Liver (tissue), 9 donors: ENCODE data around the gene GGT1. TPM values are rescaled to one million over a fixed set of nuclear protein-coding genes. Genes with fewer than 3 reads are reported as not detected.

Experiments
- DNase-seq: peaks from one replicate; pipeline ENCODE4 v3.0.0-alpha.2; 2017; ENCODE audit warnings: low spot score
- H3K27ac ChIP-seq, 2 donors: one replicate each; pipeline ENCODE4 v1.7.0; 2013; ENCODE audit warnings: inconsistent platforms in 2 of 2, low read length in 2 of 2, control low read depth in 1 of 2, low read depth in 1 of 2, mild to moderate bottlenecking in 1 of 2
- H3K27me3 ChIP-seq, 4 donors: one replicate each; pipeline versions ENCODE4 v1.6.1 to v1.7.0; 2013; ENCODE audit warnings: low read length in 3 of 4, inconsistent platforms in 1 of 4, mild to moderate bottlenecking in 1 of 4, moderate library complexity in 1 of 4; ENCODE audit not compliant: control insufficient read depth in 4 of 4, insufficient read depth in 4 of 4
- H3K36me3 ChIP-seq, 4 donors: one replicate each; pipeline versions ENCODE4 v1.6.1 to v1.7.0; 2013; ENCODE audit warnings: low read length in 3 of 4, mild to moderate bottlenecking in 3 of 4, low read depth in 1 of 4, moderate library complexity in 1 of 4; ENCODE audit not compliant: control insufficient read depth in 4 of 4, insufficient read depth in 3 of 4
- H3K4me1 ChIP-seq, 4 donors: one replicate each; pipeline versions ENCODE4 v1.6.1 to v1.7.0; 2013; ENCODE audit warnings: low read length in 3 of 4, mild to moderate bottlenecking in 3 of 4, moderate library complexity in 1 of 4; ENCODE audit not compliant: control insufficient read depth in 4 of 4, insufficient read depth in 4 of 4
- H3K4me3 ChIP-seq, 3 donors: one replicate each; pipeline versions ENCODE4 v1.6.1 to v1.7.0; 2013; ENCODE audit warnings: low read length in 3 of 3, control low read depth in 1 of 3, low read depth in 1 of 3, mild to moderate bottlenecking in 1 of 3
- H3K9ac ChIP-seq, 2 donors: one replicate each; pipeline ENCODE4 v1.7.0; 2013; ENCODE audit warnings: low read length in 2 of 2, mild to moderate bottlenecking in 2 of 2, moderate library complexity in 2 of 2, control low read depth in 1 of 2, low read depth in 1 of 2
- H3K9me3 ChIP-seq, 4 donors: one replicate each; pipeline versions ENCODE4 v1.6.1 to v1.7.0; 2013; ENCODE audit warnings: low read length in 3 of 4; ENCODE audit not compliant: control insufficient read depth in 4 of 4
- EGR1 ChIP-seq, 2 donors: IDR thresholded peaks; 2 replicates each; pipeline ENCODE4 v1.6.1; 2016 to 2018; ENCODE audit warnings: antibody characterized with exemption in 2 of 2, low read depth in 2 of 2
- FOXA1 ChIP-seq: IDR thresholded peaks from 2 replicates; pipeline ENCODE4 v1.6.1; 2016; ENCODE audit warnings: antibody characterized with exemption
- HNF4A ChIP-seq, 2 donors: conservative IDR thresholded peaks; 2 replicates each; pipeline ENCODE4 v1.6.1; 2016; ENCODE audit warnings: antibody characterized with exemption in 2 of 2, mild to moderate bottlenecking in 2 of 2
- HNF4G ChIP-seq: IDR thresholded peaks from 2 replicates; pipeline ENCODE4 v1.6.1; 2016; ENCODE audit warnings: antibody characterized with exemption
- RAD21 ChIP-seq, 2 donors: IDR thresholded peaks; 2 replicates each; pipeline ENCODE4 v1.6.1; 2016; ENCODE audit warnings: antibody characterized with exemption in 2 of 2, mild to moderate bottlenecking in 2 of 2
- RXRA ChIP-seq, 2 donors: IDR thresholded peaks; 2 replicates each; pipeline ENCODE4 v1.6.1; 2017 to 2018; ENCODE audit warnings: antibody characterized with exemption in 2 of 2, mild to moderate bottlenecking in 1 of 2
- YY1 ChIP-seq: IDR thresholded peaks from 2 replicates; pipeline ENCODE4 v1.6.1; 2016; ENCODE audit warnings: antibody characterized with exemption, mild to moderate bottlenecking
- WGBS: extraction: QIAGEN DNeasy Blood & Tissue Kit; methylation state at CpG from one replicate; pipeline ENCODE4 v1.1.7; 2013; 5-methylcytosine and 5-hydroxymethylcytosine counted together
- polyA plus RNA-seq, 2 donors: library from polyadenylated mRNA; stranded (reverse) in 1 of 2; unstranded in 1 of 2; fragments of 200-250 nt in 1 of 2; fragments of >200 nt in 1 of 2; fragmentation: Nextera tagmentation in 1 of 2; extraction: Ambion mirVana in 1 of 2; gene quantifications; one replicate each; pipeline versions ENCODE4 v1.2.1 to v1.2.3, GENCODE V29; 2013 to 2015
- total RNA-seq, 2 donors: library from RNA; depleted of rRNA; stranded (reverse); fragments of >200 nt; gene quantifications; one replicate each; pipeline ENCODE4 v1.2.3, GENCODE V29; 2014
- TF ChIP-seq, protein P1 (sequence below): IDR thresholded peaks from 2 replicates; pipeline ENCODE4 v1.6.1; 2016; ENCODE audit warnings: antibody characterized with exemption, mild to moderate bottlenecking
- TF ChIP-seq, protein P2 (sequence below): IDR thresholded peaks from 2 replicates; pipeline ENCODE4 v1.6.1; 2016; ENCODE audit warnings: antibody characterized with exemption
- TF ChIP-seq, protein P3 (sequence below): IDR thresholded peaks from 2 replicates; pipeline ENCODE4 v1.6.1; 2016; ENCODE audit warnings: antibody characterized with exemption
- TF ChIP-seq, protein P4 (sequence below): fragments of 150-350 bp; IDR thresholded peaks from 2 replicates; pipeline ENCODE4 v1.5.1; 2017; ENCODE audit warnings: improper control_type of control experiment, low read depth, low read length; ENCODE audit not compliant: missing input control
- donor health status: healthy.
- donor health status: healthy.
- donor health status: healthy.
- donor health status: healthy.
- donor health status: healthy.

GGT1 gene
- total and polyA plus RNA-seq, 4 donors, result 90.5 to 147 (median 112) TPM

DNA sequence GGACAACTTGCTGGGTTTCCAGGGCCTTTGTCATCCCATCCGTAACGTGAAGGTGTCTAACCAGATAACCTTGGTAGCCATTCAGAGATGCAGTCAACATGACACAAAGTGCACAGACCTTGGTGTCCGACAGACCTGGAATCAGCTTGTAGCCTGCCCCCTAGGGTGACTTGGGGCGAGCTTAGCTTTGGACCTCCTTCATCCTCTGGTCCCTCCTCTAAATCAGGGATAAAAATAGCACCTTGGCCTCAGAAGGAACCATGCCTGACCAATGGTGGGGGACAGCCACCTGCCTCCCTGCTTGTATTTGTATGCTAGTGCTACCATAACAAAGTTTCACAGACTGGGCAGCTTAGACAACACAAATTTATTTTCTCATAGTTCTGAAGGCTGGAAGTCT is 43.5 kb upstream of the GGT1 start:
- DNase-seq, result no peak
- no peak overlapping the region for H3K27ac ChIP-seq
- peaks cover 0 to 40% (median 30%) of the 10 kb centered on the region in 4 donors for H3K4me1 ChIP-seq
- H3K9me3 ChIP-seq, result no peaks in the 10 kb centered on the region
- H3K36me3 ChIP-seq, result peaks cover 3 to 30% (median 26%) of the 10 kb centered on the region in 4 donors
- H3K9ac ChIP-seq, result no peak overlapping the region
- WGBS, result 78% methylated on average over 4 of the region's 4 CpGs
- H3K4me3 ChIP-seq, result no peak overlapping the region
- H3K27me3 ChIP-seq, result no peaks in the 10 kb centered on the region
- no peak for TF ChIP-seq FOXA1
- no peak for TF ChIP-seq RAD21 (IDR thresholded peaks at IDR 0.05)
- no peak for TF ChIP-seq YY1
- TF ChIP-seq, protein P1, sequence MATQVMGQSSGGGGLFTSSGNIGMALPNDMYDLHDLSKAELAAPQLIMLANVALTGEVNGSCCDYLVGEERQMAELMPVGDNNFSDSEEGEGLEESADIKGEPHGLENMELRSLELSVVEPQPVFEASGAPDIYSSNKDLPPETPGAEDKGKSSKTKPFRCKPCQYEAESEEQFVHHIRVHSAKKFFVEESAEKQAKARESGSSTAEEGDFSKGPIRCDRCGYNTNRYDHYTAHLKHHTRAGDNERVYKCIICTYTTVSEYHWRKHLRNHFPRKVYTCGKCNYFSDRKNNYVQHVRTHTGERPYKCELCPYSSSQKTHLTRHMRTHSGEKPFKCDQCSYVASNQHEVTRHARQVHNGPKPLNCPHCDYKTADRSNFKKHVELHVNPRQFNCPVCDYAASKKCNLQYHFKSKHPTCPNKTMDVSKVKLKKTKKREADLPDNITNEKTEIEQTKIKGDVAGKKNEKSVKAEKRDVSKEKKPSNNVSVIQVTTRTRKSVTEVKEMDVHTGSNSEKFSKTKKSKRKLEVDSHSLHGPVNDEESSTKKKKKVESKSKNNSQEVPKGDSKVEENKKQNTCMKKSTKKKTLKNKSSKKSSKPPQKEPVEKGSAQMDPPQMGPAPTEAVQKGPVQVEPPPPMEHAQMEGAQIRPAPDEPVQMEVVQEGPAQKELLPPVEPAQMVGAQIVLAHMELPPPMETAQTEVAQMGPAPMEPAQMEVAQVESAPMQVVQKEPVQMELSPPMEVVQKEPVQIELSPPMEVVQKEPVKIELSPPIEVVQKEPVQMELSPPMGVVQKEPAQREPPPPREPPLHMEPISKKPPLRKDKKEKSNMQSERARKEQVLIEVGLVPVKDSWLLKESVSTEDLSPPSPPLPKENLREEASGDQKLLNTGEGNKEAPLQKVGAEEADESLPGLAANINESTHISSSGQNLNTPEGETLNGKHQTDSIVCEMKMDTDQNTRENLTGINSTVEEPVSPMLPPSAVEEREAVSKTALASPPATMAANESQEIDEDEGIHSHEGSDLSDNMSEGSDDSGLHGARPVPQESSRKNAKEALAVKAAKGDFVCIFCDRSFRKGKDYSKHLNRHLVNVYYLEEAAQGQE, result no peak
- TF ChIP-seq, protein P2, sequence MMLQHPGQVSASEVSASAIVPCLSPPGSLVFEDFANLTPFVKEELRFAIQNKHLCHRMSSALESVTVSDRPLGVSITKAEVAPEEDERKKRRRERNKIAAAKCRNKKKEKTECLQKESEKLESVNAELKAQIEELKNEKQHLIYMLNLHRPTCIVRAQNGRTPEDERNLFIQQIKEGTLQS, result no peak
- TF ChIP-seq EGR1 (IDR thresholded peaks at IDR 0.05; ENCODE audit: low read depth in 2 of 2), result no peak

DNA sequence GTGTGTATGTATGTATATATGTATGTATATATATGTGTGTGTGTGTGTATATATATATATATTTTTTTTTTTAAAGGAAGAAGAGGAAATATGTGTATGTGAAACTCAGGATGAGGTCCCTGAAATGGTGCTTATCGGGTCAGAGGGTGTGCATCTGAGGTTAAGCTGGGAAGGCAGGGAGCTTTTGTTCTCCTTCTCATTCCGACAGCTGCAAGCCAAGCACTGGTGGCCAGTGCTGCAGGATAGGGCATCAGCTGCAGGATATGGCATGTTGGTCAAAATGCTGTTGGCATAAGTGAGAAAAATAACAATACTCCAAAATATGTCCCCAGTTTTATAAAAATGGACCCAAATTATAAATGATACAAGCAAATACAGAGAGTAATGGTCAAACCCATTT is 39.7 kb upstream of the GGT1 start:
- Histone ChIP-seq H3K27ac (no peak overlapping the region), H3K9ac (no peak overlapping the region), H3K27me3 (no peaks in the 10 kb centered on the region), H3K36me3 (peaks cover 8 to 29% (median 20%) of the 10 kb centered on the region in 4 donors), H3K4me3 (no peak overlapping the region), H3K4me1 (peaks cover 0 to 55% (median 36%) of the 10 kb centered on the region in 4 donors), H3K9me3 (no peaks in the 10 kb centered on the region)
- TF ChIP-seq EGR1 (IDR thresholded peaks at IDR 0.05; ENCODE audit: low read depth in 2 of 2), result no peak
- TF ChIP-seq, protein P3, sequence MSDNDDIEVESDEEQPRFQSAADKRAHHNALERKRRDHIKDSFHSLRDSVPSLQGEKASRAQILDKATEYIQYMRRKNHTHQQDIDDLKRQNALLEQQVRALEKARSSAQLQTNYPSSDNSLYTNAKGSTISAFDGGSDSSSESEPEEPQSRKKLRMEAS, result no peak
- no peak for TF ChIP-seq HNF4G
- no peak for TF ChIP-seq FOXA1
- TF ChIP-seq HNF4A (conservative IDR thresholded peaks at IDR 0.05), result no peak
- TF ChIP-seq, protein P1, result no peak
- TF ChIP-seq YY1, result no peak
- no peak for TF ChIP-seq RAD21 (IDR thresholded peaks at IDR 0.05)
- no peak for TF ChIP-seq RXRA (IDR thresholded peaks at IDR 0.05)
- TF ChIP-seq, protein P4, sequence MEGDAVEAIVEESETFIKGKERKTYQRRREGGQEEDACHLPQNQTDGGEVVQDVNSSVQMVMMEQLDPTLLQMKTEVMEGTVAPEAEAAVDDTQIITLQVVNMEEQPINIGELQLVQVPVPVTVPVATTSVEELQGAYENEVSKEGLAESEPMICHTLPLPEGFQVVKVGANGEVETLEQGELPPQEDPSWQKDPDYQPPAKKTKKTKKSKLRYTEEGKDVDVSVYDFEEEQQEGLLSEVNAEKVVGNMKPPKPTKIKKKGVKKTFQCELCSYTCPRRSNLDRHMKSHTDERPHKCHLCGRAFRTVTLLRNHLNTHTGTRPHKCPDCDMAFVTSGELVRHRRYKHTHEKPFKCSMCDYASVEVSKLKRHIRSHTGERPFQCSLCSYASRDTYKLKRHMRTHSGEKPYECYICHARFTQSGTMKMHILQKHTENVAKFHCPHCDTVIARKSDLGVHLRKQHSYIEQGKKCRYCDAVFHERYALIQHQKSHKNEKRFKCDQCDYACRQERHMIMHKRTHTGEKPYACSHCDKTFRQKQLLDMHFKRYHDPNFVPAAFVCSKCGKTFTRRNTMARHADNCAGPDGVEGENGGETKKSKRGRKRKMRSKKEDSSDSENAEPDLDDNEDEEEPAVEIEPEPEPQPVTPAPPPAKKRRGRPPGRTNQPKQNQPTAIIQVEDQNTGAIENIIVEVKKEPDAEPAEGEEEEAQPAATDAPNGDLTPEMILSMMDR, result no peak
- TF ChIP-seq, protein P2, result no peak
- WGBS, result 93% methylated on average over 2 of the region's 2 CpGs
- DNase-seq, result no peak
